Skin epidermis (tissue), 12 donors: ENCODE data around the gene FLOT1.

Experiments used
- H3K27ac ChIP-seq, 21 experiments: fragments of 200-600 bp; sonication (generic) in 11 of 21; one replicate each; pipeline ENCODE4 v1.5.0; 2020; ENCODE audit warnings: mild to moderate bottlenecking in 3 of 21, inconsistent platforms in 2 of 21, moderate library complexity in 2 of 21
- H3K4me3 ChIP-seq, 7 experiments: fragments of 200-600 bp; sonication (generic) in 2 of 7; one replicate each; pipeline ENCODE4 v1.5.0; 2020; ENCODE audit warnings: inconsistent platforms in 2 of 7, mild to moderate bottlenecking in 2 of 7, moderate library complexity in 1 of 7

Gene FLOT1

DNA sequence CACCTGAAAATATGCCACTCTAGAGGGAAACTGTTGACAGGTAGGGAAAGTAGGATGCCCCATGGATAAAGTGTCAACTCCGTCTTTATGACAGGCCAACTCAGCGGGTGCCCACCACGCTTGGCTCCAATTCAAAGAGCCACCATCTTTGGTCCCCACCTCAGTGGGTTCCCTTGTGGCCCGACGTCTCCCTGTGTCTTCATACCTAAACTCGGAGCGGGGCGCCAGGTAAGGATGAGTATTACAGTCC lies 25.7 kb downstream of the FLOT1 start:
- H3K27ac ChIP-seq = peak overlapping the region in 20 of 21 experiments; percentile 70 to 93 (median 86)
- H3K4me3 ChIP-seq = peak overlapping the region; percentile 54 to 63 (median 59)

DNA sequence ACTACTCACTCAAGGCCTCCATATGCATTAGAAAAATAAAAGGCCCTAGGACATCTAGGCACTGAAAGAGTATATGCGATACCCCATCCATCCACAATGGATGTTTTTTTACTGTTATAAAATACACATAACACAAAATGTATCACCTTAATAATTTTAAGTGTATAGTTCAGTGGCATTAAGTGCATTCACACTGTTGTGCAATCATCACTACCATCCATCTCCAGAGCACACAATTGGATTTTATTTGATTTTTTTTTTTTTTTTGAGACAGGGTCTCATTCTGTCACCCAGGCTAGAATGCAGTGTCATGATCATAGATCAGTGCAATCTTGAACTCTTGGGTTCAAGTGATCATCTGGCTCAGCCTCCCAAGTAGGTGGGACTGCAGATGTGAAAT lies 28.2 kb downstream of the FLOT1 start:
- no peak overlapping the region for H3K27ac ChIP-seq
- no peak overlapping the region for H3K4me3 ChIP-seq

DNA sequence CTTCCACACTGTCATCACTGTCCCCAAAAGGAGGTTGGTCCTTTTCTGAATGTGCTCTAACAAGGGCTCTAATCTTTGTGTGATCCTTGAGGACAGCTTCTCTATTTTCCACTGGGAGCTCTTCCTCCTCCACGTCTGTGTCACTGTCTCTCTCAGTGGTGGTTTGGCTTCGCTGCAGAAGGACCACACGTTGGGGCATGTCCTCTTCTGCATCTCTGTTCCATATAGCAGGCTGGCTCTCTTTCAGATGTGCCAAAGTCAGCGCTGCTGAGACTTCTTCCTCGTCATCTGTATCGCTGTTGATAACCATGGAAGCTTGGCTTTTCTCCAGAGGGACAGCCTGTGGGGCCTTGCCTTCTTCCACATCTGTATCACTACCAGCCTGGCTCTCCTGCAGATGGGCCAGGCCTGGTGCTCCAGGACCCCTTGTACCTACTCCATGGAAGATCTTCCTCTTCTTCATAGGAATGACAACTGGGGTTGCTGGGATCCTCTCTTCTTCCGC lies 30.0 kb downstream of the FLOT1 start:
- Histone ChIP-seq H3K27ac (peak overlapping the region in 4 of 21 experiments; percentile 19 to 26 (median 22)), H3K4me3 (no peak overlapping the region)

DNA sequence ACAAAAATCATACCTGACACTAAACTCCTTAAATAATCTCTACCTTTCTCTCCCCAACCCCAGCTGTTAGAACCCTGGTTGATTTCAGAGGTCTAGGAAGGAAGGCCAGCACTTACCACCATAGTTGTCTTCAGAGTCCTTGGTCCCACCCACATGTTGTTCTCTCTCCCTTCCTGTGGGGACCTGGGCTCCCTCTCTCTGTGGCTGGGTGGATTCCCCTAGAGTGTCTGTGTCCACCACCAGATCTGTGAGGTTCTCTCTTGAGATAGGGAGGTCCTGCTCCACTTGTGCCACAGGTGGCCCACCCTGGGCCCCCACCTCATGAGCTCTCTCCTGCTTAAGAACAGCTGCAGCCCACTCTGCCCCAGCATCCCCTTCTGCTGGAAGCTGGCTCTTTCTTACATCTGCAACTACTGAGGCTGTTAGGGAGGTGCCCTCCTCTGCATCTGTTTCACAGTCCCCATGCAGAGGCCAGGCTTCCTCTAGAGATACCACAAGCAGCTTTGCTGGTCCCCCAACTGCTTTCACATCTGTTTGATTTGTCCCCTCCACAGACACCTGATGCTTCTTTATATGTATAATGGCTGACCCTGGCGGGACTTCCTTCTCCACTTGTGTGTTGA lies 30.6 kb downstream of the FLOT1 start:
- H3K27ac ChIP-seq = peak overlapping the region in 3 of 21 experiments; percentile 20 to 26 (median 24)
- no peak overlapping the region for H3K4me3 ChIP-seq

DNA sequence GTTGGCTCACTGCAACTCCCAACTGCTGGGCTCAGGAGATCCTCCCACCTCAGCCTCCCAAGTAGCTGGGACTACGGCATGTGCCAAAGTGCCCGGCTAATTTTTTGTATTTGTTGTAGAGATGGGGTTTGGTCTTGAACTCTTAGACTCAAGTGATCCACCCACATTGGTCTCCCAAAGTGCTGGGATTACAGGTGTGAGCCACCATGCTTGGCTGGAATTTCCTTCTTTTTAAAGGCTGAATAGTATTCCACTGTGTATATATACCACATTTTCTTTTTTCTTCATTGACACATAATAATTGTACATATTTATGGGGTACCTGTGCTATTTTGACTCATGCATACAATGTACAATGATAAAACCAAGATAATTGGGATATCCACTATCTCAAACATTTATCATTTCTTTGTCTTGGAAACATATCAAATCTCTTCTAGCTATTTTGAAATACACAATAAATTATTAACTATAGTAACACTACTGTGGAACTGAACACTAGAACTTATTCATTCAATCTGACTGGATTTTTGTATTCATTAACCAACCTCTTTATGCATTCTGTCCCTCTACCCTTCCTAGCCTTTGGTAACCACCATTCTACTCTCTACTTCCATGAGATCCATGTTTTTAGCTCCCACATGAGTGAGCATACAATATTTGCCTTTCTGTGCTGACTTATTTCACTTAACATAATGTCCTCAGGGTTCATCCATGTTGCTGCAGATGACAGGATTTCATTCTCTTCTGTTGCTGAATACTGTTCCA lies 33.2 kb downstream of the FLOT1 start:
- Histone ChIP-seq H3K27ac (no peak overlapping the region), H3K4me3 (no peak overlapping the region)

DNA sequence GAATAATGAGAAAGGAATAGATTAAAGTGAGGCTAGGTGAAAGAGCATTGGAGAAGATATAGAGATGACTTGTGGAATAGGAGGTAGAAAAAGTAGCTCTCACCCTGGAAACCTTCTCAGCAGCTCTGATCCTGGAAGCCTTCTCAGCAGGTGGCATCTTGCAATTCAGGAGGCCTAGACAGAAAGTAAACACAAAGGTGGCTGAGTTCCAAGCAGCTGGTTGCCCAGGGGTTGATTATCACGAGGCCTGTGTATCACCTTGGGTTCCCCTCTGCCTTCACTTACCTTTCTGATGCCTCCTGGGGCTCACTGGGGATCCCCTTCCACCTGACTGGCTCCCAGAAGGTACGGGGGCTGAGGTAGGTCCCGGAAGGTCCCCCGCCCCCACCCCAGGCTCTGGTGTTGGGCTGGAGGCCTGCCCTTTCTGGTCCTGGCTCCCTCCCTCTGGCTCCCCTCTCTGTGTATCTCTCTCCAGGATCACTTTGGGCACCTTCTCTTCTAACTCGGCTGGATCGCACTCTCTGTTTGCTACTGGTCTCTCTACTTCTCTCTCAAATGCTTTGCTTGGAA lies 35.1 kb downstream of the FLOT1 start:
- Histone ChIP-seq H3K4me3 (no peak overlapping the region), H3K27ac (peak overlapping the region in 1 of 21 experiments; percentile 58)

DNA sequence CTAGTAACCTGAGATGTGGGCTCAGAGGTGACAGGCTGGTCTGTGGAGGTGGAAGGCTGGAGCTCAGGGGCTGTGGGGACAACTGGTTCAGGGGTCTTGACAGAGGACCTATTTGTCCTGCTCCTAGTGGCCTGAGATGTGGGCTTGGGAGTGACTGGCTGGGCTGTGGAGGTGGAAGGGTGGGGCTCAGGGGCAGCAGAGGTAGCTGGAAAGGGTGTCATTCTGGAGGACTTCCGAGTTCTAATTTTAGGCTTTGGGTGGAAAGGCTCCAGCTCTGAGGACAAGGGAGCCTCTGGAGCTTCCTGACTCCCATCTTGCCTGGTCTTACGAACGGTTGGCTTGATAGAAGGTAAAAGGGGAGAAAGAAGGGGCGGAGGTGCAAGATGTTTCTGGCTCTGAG lies 36.9 kb downstream of the FLOT1 start:
- Histone ChIP-seq H3K27ac (peak overlapping the region in 1 of 21 experiments; percentile 65), H3K4me3 (no peak overlapping the region)

DNA sequence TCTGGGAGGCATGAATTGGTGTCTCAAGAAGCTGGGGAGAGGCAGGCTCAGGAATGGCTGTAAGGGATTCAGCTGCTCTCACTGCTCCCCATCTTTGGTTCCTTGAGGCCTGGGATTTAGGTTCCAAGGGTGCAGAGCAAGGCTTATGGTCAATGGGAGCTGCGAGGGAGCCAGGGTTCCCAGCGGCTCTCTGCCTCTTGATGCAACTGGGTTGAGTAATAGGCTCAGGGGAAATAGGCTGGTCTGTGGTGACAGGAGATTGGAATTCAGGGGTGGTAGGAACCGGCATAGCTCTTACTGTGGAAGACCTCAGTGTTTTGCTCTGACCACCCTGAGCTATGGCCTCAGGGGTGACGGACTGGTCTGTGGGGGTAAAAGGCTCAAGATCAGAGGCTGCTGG lies 38.7 kb downstream of the FLOT1 start:
- Histone ChIP-seq H3K4me3 (no peak overlapping the region), H3K27ac (no peak overlapping the region)

DNA sequence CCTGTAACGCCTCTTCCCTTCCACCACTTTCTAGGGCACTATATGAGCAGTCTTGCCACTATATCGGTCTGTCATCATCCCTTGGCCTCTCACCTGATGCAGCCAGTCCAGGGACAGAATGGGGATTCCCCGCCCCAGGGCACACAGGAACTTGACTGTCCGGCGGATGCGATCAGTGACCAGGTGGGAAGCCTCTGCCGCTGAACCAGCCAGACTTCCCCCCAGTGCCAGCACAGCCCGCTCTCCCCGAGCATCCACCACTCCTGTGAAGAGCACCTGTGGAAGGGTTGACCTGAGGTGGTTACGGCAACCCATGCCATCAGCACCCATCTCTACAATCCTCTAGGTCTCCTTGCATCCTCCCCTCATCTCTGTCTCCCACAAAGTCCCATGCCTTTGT lies 39.5 kb downstream of the FLOT1 start:
- Histone ChIP-seq H3K27ac (no peak overlapping the region), H3K4me3 (no peak overlapping the region)

DNA sequence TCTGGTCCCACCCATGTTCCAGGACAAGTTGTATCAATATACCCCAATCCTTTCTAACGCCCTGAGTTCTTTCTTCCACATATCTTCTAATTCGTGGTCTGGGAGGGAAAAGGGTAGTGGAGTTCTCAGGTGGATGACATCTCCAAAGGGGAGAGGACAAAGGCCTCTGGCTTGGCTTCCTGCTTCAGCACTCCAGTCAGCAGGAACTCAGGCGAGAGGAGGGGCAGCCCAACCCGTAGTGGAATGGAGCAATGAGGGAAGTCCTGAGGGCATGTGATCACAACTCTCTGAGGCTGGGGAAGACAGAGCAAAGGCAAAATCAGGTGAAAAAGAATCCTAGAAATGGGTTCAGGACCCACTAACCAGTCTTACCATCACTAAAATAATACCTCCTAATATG lies 42.1 kb downstream of the FLOT1 start:
- Histone ChIP-seq H3K27ac (no peak overlapping the region), H3K4me3 (no peak overlapping the region)

DNA sequence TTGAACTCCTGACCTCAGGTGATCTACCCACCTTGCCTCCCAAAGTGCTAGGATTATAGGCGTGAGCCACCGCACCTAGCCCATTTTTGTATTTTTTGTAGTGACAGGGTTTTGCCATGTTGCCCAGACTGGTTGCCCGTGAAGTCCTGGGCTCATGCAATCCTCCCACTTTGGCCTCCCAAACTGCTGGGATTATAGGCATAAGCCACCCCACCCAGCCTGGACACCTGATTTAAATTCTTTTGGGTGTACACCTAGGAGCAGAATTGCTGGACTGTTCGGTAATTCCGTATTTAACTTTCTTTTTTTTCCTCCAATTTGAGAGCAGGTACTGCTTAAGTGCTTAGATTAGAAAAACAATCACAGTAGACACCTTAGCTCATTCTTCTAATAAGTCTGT lies 46.1 kb downstream of the FLOT1 start:
- Histone ChIP-seq H3K4me3 (no peak overlapping the region), H3K27ac (no peak overlapping the region)

DNA sequence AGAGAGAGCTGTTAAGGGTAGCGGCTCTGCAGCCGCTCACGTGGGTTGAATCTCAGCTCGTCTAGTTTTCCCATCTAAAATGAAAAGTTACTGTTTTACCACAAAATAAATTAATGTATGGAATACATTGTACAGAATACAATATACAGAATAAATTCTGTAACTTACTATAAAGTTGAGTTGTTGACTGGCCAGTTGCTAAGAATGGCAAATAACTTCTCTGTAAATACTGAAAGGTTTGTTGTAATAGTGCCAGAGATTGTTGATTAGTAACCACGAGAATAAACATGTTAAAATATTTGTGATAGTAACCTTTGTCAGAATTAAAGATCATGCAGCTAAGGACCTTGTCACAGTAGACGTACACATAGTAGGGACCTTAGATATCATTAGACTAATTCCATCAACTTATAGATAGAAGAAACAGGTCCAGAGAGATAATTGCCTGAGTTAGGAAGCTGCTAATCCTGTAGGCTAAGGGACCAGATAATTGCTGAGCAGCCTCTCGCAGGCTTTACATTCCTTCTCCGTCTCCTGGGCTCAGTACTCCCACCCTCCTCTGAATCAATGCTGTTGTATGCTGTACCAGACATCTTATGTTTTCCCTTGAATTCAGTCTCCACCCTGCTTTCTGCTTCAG lies 51.2 kb downstream of the FLOT1 start:
- H3K4me3 ChIP-seq = peak overlapping the region; percentile 48 to 61 (median 56)
- peak overlapping the region in 19 of 21 experiments; percentile 12 to 100 (median 97) for H3K27ac ChIP-seq

DNA sequence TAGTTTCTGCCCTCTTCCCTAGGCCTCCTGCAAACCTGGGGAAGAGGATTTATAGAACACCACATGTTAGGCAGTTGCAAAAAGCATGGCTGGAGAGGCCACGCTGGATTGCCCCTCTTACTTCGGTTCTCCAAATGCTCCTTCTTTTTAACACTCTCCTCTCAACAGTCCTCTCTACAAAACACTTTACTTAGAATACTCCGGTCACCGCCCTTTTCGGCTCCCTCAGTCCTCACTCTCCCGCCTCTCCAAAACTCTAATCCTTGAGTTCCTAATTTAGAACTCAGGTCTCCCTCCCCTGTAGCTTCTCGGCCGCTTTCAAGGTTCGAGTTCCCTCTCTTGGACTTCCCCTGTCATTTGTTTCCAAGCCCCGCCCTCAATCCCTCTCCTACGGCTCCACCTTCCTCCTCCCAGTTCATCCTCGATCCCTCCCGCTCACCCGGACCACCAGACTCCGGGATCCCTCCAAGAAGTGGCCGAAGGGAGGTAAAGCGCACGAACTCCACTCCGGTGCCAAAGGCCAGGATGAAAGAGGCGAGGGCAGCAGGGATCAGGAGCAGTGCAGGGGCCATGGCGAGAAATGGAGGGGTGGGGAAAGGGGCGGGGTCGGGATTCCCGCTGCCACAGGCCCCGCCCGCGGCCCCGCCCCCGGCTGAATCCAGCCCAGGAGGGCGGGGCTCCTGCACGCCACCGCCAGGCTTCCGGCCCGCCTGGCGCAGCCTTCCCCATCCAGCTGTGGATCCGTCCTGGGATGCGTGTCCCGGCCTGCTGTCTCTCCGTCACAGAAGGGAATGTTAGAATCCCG lies 51.9 kb downstream of the FLOT1 start, which contains the start of gene NRM:
Gene NRM, minus strand, starts transcription at position 582 of the 805 bp plus-strand sequence. Its CDS starts 10 bp downstream, at position 572.
- peak within 1 kb of the TSS; percentile 48 to 61 (median 56) for H3K4me3 ChIP-seq
- H3K27ac ChIP-seq = peak within 1 kb of the TSS in 20 of 21 experiments; percentile 12 to 100 (median 98)

DNA sequence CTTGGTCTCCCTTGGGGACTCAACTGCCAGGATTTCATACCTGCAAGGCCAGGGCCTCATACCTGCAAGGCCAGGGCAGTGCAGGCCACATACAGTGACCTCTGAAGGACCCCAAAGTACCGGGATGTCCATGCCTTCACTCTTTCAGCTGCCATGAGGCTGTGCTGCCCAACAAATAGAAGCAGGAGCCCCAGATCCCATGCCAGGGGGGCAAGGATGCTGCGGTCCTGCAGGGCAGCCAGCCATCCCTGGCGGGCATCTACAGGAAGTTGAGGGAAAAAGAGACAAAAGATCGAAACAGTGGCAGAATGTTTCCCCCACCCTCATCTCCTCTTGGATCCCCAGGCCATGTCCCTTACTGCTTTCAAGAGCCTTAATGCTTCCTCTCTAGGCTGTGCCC lies 52.5 kb downstream of the FLOT1 start:
- H3K4me3 ChIP-seq = peak overlapping the region; percentile 48 to 61 (median 56)
- H3K27ac ChIP-seq = peak overlapping the region in 20 of 21 experiments; percentile 12 to 100 (median 98)

DNA sequence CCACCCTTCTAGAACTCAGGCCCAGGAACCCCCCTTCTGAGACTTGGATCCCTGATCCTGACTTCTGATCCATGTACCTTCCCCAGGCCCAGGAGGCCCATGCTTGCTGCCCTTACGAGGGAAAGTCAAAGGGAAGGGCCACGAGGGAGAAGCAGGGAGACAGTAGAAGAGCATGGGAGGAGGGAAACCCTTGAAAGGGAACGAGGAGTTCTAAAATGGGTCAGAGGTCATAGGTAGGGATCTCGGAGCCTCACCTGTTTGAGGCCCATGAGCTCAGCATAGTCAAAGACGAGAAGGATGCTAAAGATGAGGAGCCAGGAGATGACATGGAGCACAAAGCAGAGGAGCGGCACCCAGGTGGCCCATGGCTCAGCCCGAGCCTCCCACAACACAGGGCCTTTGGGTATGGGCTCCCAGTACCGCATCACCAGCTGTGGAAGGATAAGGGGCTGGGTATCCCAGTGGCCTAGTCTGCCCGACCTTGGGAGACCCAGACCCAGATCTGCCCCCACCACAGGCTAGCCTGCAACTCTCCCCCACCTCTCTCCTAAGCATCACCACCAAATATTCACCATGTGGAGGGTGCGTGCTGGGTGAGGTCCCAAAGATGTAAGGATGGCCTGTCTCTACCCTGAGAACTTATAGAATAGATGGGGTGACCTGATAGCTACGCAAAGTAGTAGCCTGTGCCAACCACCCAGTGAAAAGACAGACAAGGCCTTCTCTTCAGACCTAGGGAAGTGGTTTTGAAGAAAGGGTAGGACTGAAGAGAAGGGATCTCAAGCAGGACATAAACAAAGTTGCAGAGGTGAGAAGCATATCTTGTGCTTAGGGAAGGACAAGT lies 53.2 kb downstream of the FLOT1 start:
- H3K27ac ChIP-seq = peak overlapping the region in 20 of 21 experiments; percentile 34 to 100 (median 98)
- H3K4me3 ChIP-seq = no peak overlapping the region

DNA sequence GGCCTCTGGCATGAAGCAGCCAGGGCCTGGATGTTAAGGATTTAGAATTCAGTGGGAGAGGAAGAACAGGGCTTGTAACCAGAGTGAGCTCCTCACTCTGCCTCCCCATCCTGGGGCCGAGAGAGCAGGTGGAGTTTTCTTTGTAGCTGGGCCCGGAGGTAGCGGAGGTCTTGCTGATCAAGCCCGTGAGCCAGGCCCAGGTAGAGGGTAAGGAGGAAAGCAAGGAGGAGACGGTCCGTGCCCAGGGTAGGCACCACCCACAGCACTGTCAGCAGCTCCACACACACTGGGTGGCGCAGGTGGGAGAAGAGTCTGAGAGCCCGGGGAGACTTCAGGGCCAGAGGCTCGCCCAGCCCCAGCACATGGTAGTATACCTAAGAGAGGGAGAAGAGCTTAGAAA lies 53.9 kb downstream of the FLOT1 start:
- Histone ChIP-seq H3K27ac (peak overlapping the region; percentile 6 to 100 (median 98)), H3K4me3 (peak overlapping the region in 5 of 7 experiments; percentile 72 to 86 (median 74))

DNA sequence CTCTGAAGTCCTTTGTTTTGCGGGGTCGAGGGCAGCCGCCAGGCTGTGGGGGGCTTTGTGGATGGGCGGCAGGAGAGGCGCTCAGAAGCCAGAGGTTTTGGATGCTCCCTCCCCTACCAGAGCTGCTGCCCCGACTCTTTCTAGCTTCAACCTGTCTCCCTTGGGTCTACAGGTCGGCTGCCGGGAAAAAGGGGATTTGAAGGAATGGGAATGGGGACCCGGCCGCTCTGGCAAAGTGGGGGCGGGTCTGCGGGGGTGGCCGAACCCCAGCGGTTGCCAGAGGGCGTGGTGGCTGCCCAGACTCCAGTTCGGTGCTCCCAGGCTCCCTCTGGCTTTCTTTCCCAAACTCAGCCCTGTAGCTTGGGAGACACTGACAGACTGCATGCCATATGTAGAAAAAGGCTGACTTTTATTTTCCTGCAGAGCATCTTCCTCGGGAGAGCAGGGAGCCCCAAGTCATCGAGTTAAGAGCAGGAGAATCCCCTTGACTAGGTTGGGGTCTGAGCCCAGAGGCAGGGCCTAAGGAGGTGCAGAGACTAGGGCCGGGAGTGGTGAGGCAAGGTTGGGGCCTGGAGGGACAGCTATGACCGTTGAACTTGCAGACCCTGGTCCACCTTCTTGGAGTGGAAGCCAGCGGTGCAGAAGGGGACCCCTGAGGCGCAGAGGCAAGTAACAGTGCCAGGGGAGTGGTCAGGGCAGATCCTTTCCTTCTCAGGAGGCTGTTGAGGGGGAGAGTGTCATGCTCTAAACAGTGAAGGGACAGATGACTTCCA lies 54.6 kb downstream of the FLOT1 start:
- Histone ChIP-seq H3K27ac (peak overlapping the region; percentile 80 to 100 (median 98)), H3K4me3 (peak overlapping the region; percentile 51 to 86 (median 74))
